GM12872 (cell line): ENCODE measurements around the gene PLEKHG5.

Experiments
- CTCF ChIP-seq: IDR thresholded peaks from 3 replicates; pipeline ENCODE4 v1.5.1; 2011; ENCODE audit warnings: low read depth, mild to moderate bottlenecking, low read length, moderate library complexity; ENCODE audit not compliant: insufficient read depth

PLEKHG5 gene

GRCh38 chr1:6456800-6457466 lies 34.5 kb downstream of the PLEKHG5 start:
- TF ChIP-seq CTCF = no peak

GRCh38 chr1:6454856-6455751 lies 36.4 kb downstream of the PLEKHG5 start:
- no peak for TF ChIP-seq CTCF

- TF ChIP-seq CTCF = no peak
These were observed 40.5 kb downstream of the PLEKHG5 start for GRCh38 chr1:6450943-6451373.

GRCh38 chr1:6450005-6450450 lies 41.4 kb downstream of the PLEKHG5 start:
- no peak for TF ChIP-seq CTCF

- no peak for TF ChIP-seq CTCF
These were observed 42.5 kb downstream of the PLEKHG5 start for GRCh38 chr1:6448749-6449631.

- TF ChIP-seq CTCF = 0 out of 3 replicates have a peak, but pooled peaks have one; percentile 12
These were observed 43.4 kb downstream of the PLEKHG5 start for GRCh38 chr1:6447818-6448748.
